Nephron progenitor cell (in vitro differentiated cells): ENCODE measurements around the gene HOXC12.

Experiments
- DNase-seq: peaks from one replicate; pipeline ENCODE4 v3.0.0; 2021
- H3K27ac Mint-ChIP-seq: 2 replicates; pipeline ENCODE4 v1.8.0; 2021; ENCODE audit warnings: mild to moderate bottlenecking, moderate library complexity, mixed read lengths
- H3K27me3 Mint-ChIP-seq: 2 replicates; pipeline ENCODE4 v1.8.0; 2021; ENCODE audit warnings: mild to moderate bottlenecking, low read depth, mixed read lengths; ENCODE audit not compliant: poor library complexity
- H3K36me3 Mint-ChIP-seq: 2 replicates; pipeline ENCODE4 v1.8.0; 2021; ENCODE audit warnings: low read depth, mixed read lengths
- H3K4me1 Mint-ChIP-seq: 2 replicates; pipeline ENCODE4 v1.8.0; 2021; ENCODE audit warnings: mixed read lengths
- H3K4me3 Mint-ChIP-seq: 2 replicates; pipeline ENCODE4 v1.8.0; 2021; ENCODE audit warnings: mild to moderate bottlenecking, moderate library complexity, mixed read lengths
- H3K9me3 Mint-ChIP-seq: 2 replicates; pipeline ENCODE4 v1.8.0; 2021; ENCODE audit warnings: mild to moderate bottlenecking, moderate library complexity, mixed read lengths
- CTCF ChIP-seq: fragments of 200-600 bp; sonication (generic); IDR thresholded peaks from 2 replicates; pipeline ENCODE4 v1.5.0; 2021; ENCODE audit warnings: antibody characterized with exemption

Gene HOXC12

GRCh38 chr12:53972152-53972702 lies 17.5 kb downstream of the HOXC12 start:
- no peak for TF ChIP-seq CTCF
- Mint-ChIP-seq H3K4me1 (peaks cover 51% of the 10 kb centered on the region), H3K4me3 (peak overlapping the region; percentile 86), H3K9me3 (no peaks in the 10 kb centered on the region), H3K36me3 (no peaks in the 10 kb centered on the region), H3K27me3 (peaks cover 99% of the 10 kb centered on the region), H3K27ac (no peak overlapping the region)
- DNase-seq, result no peak

- Mint-ChIP-seq H3K36me3 (no peaks in the 10 kb centered on the region), H3K9me3 (no peaks in the 10 kb centered on the region), H3K27me3 (peaks cover 99% of the 10 kb centered on the region), H3K27ac (no peak within 1 kb of the TSS), H3K4me3 (peak within 1 kb of the TSS; percentile 86), H3K4me1 (peaks cover 57% of the 10 kb centered on the region)
- no peak for DNase-seq
- TF ChIP-seq CTCF, result no peak
These were observed 18.1 kb downstream of the HOXC12 start, which contains the start of gene HOXC11 for GRCh38 chr12:53972722-53973235. TSS of gene HOXC11 (plus strand) at chr12:53973126. CDS start at chr12:53973242, 116 bp downstream.

- no peak for DNase-seq
- no peak for TF ChIP-seq CTCF
- Mint-ChIP-seq H3K27ac (no peak overlapping the region), H3K9me3 (no peaks in the 10 kb centered on the region), H3K36me3 (no peaks in the 10 kb centered on the region), H3K27me3 (peaks cover 99% of the 10 kb centered on the region), H3K4me1 (peaks cover 59% of the 10 kb centered on the region), H3K4me3 (peak overlapping the region; percentile 86)
These were observed 18.7 kb downstream of the HOXC12 start for GRCh38 chr12:53973236-53974042.

GRCh38 chr12:53974084-53975063 lies 19.7 kb downstream of the HOXC12 start, which contains the start of gene HOTAIR:
TSS of gene HOTAIR (minus strand) at chr12:53974954.
- Mint-ChIP-seq H3K36me3 (no peaks in the 10 kb centered on the region), H3K27ac (peak within 1 kb of the TSS; percentile 83), H3K4me1 (peaks cover 63% of the 10 kb centered on the region), H3K4me3 (peak within 1 kb of the TSS; percentile 89), H3K9me3 (no peaks in the 10 kb centered on the region), H3K27me3 (peaks cover 99% of the 10 kb centered on the region)
- TF ChIP-seq CTCF, result no peak
- no peak for DNase-seq

GRCh38 chr12:53975064-53975471 lies 20.4 kb downstream of the HOXC12 start:
- Mint-ChIP-seq H3K9me3 (no peaks in the 10 kb centered on the region), H3K4me3 (peak overlapping the region; percentile 89), H3K4me1 (peaks cover 70% of the 10 kb centered on the region), H3K27me3 (peaks cover 99% of the 10 kb centered on the region), H3K27ac (peak overlapping the region; percentile 72), H3K36me3 (no peaks in the 10 kb centered on the region)
- TF ChIP-seq CTCF, result no peak
- DNase-seq, result no peak
